ENCODE results near the gene MYL12B. TPM values are rescaled to one million over a fixed set of nuclear protein-coding genes. Genes with fewer than 3 reads are reported as not detected.
"Not testable (repeated sequence)": the region's sequence is repeated elsewhere in the genome, so short reads cannot be mapped to it uniquely, and the experiment has no call there.

The MYL12B gene
- total and polyA plus RNA-seq, 5 experiments from 2014 or later: 184 to 956 (median 828) TPM

DNA sequence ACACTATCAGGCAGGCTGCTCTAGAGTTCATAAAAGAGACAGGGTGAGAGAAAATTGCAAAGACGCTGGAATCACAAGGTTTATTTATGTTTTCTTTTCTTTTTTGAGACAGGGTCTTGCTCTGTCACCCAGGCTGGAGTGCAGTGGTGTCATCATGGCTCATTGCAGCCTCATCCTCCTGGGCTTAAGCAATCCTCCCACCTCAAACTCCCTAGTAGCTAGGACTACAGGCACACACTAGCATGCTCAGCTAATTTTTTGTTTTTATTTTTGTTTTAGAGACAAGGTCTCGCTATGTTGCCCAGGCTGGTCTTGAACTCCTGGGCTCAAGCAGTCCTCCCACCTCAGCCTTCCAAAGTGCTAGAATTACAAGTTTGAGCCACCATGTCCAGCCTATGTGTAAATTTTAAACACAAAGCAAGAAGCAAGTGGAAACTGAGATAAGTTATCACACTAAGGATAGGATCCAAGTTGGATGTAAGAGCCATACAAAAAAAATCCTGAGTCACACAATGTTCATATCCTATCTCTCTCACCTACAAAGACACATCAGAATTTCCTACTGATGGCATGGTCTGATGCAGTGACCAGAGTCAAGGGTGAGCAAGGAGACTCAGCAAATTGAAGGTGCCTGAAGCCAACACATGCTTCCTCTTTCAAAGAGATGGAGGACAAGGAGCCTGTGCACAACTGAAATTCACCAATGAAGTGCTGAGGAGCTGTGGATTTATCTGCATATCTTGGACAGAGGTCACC is 31.4 kb downstream of the MYL12B start:
- POLR2A ChIA-PET: interaction anchor here (1.1 kb wide), 1 partner anchor 159 kb away, joined by 3 read pairs; no protein-coding TSS in a partner anchor

DNA sequence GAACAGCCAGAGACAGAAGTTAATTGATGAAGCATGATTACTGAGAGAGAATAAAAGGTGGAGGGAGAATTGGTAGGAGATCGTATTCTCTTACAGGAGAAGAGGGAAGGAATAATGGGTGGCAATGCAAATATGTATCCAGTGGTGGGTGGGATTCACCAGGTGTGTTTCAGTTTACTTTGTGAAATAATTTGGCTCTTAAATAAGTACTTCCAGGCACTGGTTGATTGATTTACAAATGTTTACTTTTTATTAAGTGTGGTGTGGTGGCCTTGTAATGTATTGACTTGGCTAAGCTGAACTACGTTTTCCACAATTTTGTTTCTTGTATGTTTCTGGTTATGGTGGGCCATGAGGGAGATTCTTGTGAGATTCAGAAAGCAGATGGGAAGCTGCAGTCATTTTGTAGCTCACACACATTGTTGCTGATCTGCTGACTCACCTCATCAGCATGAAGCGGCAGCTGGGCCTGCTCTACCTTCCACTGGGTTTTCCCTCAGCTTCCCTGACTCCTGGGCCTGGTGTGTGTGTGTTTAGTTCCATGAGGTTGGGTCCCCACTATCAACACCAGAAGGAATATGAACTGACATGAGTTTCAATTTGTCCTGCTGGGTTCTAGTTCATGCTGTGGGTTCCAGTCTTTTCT is 32.6 kb downstream of the MYL12B start:
- Mint-ChIP-seq H3K4me1 (peaks cover 4 to 17% (median 10%) of the 10 kb centered on the region in 4 donors), H3K27me3 (peaks cover 1 to 10% (median 7%) of the 10 kb centered on the region in 5 donors), H3K9me3 (peaks cover 5 to 34% (median 20%) of the 10 kb centered on the region in 9 donors), H3K36me3 (peaks cover 0 to 25% (median 21%) of the 10 kb centered on the region in 3 donors), H3K27ac (no peak overlapping the region), H3K4me3 (peak overlapping the region in 1 of 10 donors; percentile 75)
- POLR2A ChIA-PET: interaction anchor here (1.1 kb wide), 1 partner anchor 158 kb away, joined by 3 read pairs; no protein-coding TSS in a partner anchor
- ATAC-seq (no peak), DNase-seq (no peak)

More for the DNA sequence above, 31.4 kb downstream of the MYL12B start:
- H3K4me1 Mint-ChIP-seq: peaks cover 4 to 17% (median 10%) of the 10 kb centered on the region in 4 donors
- H3K4me3 Mint-ChIP-seq: no peak overlapping the region
- H3K27ac Mint-ChIP-seq: no peak overlapping the region
- DNase-seq: no peak
- peaks cover 5 to 36% (median 20%) of the 10 kb centered on the region in 9 donors for H3K9me3 Mint-ChIP-seq
- H3K27me3 Mint-ChIP-seq: peaks cover 0 to 7% (median 3%) of the 10 kb centered on the region in 5 donors
- peaks cover 0 to 27% (median 21%) of the 10 kb centered on the region in 3 donors for H3K36me3 Mint-ChIP-seq
- ATAC-seq: no peak

DNA sequence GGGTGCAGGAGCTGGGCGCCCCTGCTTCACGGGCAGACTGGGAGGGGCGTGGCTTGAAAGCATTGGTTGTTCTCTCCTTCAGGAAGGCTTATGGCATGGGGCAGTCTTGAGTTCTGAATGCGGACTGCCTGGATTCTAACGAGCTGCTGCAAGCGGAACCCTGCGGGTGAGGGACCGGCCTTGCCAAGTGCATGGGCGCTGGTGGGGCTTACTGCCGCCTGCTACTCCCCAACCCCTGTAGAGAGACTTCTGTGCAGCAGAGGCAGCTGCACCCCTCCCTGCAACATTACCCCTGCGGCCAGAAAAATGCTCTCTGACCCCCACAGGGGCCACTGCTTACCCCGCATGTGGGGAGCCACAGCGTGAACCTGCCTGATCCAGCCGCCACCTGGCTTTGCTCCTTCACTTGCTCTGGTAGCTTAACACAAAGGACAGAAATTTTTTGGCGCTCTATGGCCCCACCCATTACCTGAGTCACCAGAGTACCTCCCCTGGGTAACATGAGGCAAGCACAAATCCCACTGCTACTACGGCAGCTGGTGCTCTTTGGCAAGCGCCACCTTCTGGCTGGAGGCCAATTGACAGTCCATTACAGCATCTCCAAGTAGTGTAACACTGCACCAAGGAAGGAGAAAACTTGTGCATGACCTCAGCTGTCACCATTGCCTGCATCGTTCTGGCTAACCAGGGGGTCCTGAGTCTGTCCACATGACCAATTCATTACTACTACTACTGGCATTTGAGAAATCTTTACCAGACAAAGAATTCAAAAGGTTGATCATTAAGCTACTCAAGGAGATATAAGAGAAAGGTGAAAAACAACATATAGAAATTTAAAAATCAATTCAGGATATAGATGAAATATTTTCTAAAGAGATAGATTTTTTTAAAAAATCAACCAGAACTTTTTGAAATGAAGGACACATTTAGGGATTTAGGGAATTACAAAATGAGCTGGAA is 35.4 kb downstream of the MYL12B start:
- DNase-seq (peak; percentile 80 to 95 (median 90)), ATAC-seq (peak; percentile 96 to 98)
- H3K4me3 Mint-ChIP-seq: peak overlapping the region; percentile 92 to 98 (median 95)
- H3K27me3 Mint-ChIP-seq: peaks cover 17 to 34% (median 19%) of the 10 kb centered on the region in 5 donors
- H3K27ac Mint-ChIP-seq: peak overlapping the region; percentile 82 to 95 (median 87)
- H3K36me3 Mint-ChIP-seq: peaks cover 0 to 5% (median 3%) of the 10 kb centered on the region in 3 donors
- POLR2A ChIA-PET: interaction anchor here (0.6 to 3.7 kb wide), 8 partner anchors 10 to 369 kb away, joined by 3 to 57 read pairs (median 6); partner anchors contain the start of genes MYL12A, MYL12B and TGIF1
- H3K4me1 Mint-ChIP-seq: peaks cover 4 to 17% (median 10%) of the 10 kb centered on the region in 4 donors
- peaks cover 0 to 8% (median 3%) of the 10 kb centered on the region in 9 donors for H3K9me3 Mint-ChIP-seq

DNA sequence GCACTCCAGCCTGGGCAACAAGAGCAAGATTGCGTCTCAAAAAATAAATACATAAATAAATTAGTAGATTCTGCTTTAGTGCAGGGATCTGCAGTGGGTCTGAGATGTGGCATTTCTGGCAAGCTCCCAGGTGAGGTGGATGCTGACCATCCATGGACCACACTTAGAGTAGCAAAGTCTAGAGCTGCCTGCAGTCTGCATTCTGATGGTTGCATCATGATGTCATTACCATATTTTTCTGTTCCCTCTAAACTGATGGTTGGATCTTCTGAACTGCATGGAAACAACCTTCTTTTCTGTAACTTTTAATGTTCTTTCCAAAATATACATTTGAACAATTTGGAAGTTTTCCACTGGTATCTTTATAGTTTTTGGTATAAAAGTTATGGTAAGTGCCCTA is 42.9 kb downstream of the MYL12B start:
- H3K36me3 Mint-ChIP-seq: no peaks in the 10 kb centered on the region
- H3K9me3 Mint-ChIP-seq: no peaks in the 10 kb centered on the region
- peaks cover 18 to 27% (median 20%) of the 10 kb centered on the region in 5 donors for H3K27me3 Mint-ChIP-seq
- peaks cover 0 to 2% (median 0%) of the 10 kb centered on the region in 4 donors for H3K4me1 Mint-ChIP-seq
- H3K27ac Mint-ChIP-seq: no peak overlapping the region
- H3K4me3 Mint-ChIP-seq: no peak overlapping the region
- POLR2A ChIA-PET: no interaction called here
- DNase-seq (no peak), ATAC-seq (no peak)

DNA sequence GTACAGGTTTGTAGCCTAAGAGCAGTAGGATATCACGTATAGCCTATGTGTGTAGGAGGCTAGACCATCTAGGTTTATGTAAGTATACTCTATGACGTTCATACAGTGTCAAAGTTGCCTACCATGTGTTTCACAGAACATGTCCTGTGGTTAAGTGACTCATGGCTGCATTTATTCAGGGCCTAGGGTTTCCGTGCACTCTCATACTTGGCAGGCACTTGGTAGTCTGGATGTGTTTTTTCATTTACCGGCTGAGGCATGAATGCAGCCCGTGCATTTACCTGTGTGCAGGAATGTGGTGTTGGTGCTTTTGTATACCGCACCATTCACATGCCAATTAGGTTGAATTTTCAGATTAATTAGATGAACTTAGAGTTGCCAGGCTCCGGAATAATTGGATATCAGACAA is 43.4 kb downstream of the MYL12B start:
- POLR2A ChIA-PET: no interaction called here
- H3K36me3 Mint-ChIP-seq: no peaks in the 10 kb centered on the region
- ATAC-seq (peak; percentile 50 to 54), DNase-seq (no peak)
- H3K9me3 Mint-ChIP-seq: no peaks in the 10 kb centered on the region
- peak overlapping the region in 3 of 10 donors; percentile 16 to 44 (median 34) for H3K27ac Mint-ChIP-seq
- peaks cover 0 to 2% (median 0%) of the 10 kb centered on the region in 4 donors for H3K4me1 Mint-ChIP-seq
- no peak overlapping the region for H3K4me3 Mint-ChIP-seq
- H3K27me3 Mint-ChIP-seq: peaks cover 15 to 22% (median 17%) of the 10 kb centered on the region in 5 donors

DNA sequence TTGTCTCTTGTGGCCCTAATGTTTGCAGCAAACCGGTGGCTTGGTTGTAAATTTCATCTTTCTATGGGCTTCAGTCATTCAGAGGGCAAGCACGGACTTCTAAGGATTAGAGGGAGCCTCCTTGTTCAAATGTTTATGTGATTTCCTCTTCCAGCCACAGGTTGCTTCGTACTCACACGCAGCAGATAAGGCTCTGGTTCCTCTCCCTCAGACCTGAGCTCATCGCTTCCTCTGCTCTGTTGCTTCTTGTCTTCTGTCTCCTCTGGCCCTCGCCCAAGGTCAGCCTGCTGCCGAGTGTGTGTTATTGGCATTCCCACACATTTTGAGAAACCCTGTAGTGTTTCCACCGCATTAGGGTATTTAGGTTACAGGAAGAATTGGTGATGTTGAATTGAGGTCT is 44.0 kb downstream of the MYL12B start:
- Mint-ChIP-seq H3K27me3 (peaks cover 13 to 17% (median 14%) of the 10 kb centered on the region in 5 donors), H3K36me3 (no peaks in the 10 kb centered on the region), H3K9me3 (no peaks in the 10 kb centered on the region), H3K27ac (peak overlapping the region in 1 of 10 donors; percentile 32), H3K4me3 (no peak overlapping the region), H3K4me1 (peaks cover 0 to 2% (median 0%) of the 10 kb centered on the region in 4 donors)
- no peak for ATAC-seq
- POLR2A ChIA-PET: no interaction called here
- no peak for DNase-seq

DNA sequence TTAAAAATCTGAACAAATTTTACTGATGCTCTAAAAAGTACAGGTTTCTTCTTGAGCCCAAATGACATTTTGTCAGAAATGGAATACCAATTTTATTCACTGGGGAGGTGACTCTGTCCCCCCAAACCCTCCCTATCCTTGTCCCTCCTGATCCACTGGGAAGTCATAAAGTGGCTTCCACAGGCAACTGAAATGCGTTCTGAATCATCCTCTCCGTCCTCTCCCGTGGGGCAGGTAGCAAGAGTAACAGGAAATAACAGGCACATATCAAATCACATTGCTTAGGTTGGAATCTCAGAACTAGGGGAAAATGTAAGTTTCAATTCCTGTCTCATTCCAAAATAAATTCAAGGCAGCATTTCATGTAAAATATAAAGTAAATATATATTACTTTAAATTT is 44.5 kb downstream of the MYL12B start:
- Mint-ChIP-seq H3K9me3 (no peaks in the 10 kb centered on the region), H3K4me1 (peaks cover 0 to 2% (median 0%) of the 10 kb centered on the region in 4 donors), H3K4me3 (no peak overlapping the region), H3K27me3 (peaks cover 8 to 12% (median 11%) of the 10 kb centered on the region in 5 donors), H3K27ac (peak overlapping the region in 1 of 10 donors; percentile 32), H3K36me3 (no peaks in the 10 kb centered on the region)
- ATAC-seq (no peak), DNase-seq (no peak)
- POLR2A ChIA-PET: no interaction called here

DNA sequence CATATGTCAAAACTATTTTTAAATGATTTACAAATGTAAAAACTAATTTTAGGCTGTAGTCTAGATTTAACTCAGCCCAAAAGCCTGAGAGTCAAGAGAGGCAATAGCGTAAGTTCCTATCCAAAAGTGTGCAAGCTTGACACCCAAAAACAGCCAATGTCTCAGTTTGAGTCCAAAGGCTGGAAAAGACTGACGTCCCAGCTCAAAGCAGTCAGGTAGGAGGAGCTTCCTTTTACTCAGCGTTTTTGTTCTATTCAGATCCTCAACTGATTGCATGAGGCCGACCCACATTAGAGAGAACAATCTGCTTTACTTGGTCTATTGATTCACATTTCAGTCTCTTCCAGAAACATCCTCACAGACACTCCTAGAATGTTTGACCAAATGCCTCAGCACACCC is 51.8 kb downstream of the MYL12B start:
- no peaks in the 10 kb centered on the region for H3K9me3 Mint-ChIP-seq
- no peak for ATAC-seq
- H3K27ac Mint-ChIP-seq: no peak overlapping the region
- POLR2A ChIA-PET: no interaction called here
- H3K36me3 Mint-ChIP-seq: no peaks in the 10 kb centered on the region
- no peaks in the 10 kb centered on the region for H3K4me1 Mint-ChIP-seq
- no peak overlapping the region for H3K4me3 Mint-ChIP-seq
- DNase-seq: no peak
- H3K27me3 Mint-ChIP-seq: peaks cover 0 to 2% (median 0%) of the 10 kb centered on the region in 5 donors

DNA sequence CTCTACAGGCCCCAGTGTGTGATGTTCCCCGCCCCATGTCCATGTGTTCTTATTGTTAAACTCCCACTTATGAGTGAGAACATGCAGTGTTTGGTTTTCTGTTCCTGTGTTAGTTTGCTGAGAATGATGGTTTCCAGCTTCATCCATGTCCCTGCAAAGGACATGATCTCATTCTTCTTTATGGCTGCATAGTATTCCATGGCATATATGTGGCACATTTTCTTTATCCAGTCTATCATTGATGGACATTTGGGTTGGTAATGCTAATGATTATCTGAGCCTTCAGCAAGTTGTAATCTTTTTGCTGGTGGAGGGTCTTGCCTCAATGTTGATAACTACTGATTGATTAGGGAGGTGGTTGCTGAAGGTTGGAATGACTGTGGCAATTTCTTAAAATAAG is 53.4 kb downstream of the MYL12B start:
- H3K27ac Mint-ChIP-seq, ATAC-seq, H3K9me3 Mint-ChIP-seq, H3K4me1 Mint-ChIP-seq, H3K4me3 Mint-ChIP-seq, POLR2A ChIA-PET, H3K27me3 Mint-ChIP-seq, DNase-seq, H3K36me3 Mint-ChIP-seq: not testable (repeated sequence)

DNA sequence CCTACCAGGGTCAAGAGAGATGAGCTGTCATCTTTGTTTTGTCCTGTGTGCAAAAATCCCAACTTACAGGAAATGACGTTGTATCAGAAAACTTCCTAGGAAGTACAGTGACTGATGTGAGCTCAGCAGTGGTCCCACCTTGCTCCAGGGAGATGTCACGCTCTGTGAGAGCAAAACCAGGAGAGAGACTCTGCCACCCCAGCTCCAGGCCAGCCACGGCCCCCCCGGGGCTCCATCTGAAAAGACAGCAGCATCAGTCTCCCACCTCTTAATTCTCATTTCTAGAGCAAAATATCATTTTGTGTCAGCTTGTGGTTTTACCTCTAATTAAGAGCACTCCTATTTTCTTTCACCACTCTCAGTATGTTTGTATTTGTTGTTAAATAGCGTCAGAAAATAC is 57.5 kb downstream of the MYL12B start:
- Mint-ChIP-seq H3K27me3 (peaks cover 0 to 4% (median 3%) of the 10 kb centered on the region in 5 donors), H3K4me3 (no peak overlapping the region), H3K4me1 (peaks cover 0 to 4% (median 0%) of the 10 kb centered on the region in 4 donors), H3K36me3 (no peaks in the 10 kb centered on the region), H3K27ac (no peak overlapping the region), H3K9me3 (no peaks in the 10 kb centered on the region)
- DNase-seq (no peak), ATAC-seq (no peak)
- POLR2A ChIA-PET: no interaction called here

DNA sequence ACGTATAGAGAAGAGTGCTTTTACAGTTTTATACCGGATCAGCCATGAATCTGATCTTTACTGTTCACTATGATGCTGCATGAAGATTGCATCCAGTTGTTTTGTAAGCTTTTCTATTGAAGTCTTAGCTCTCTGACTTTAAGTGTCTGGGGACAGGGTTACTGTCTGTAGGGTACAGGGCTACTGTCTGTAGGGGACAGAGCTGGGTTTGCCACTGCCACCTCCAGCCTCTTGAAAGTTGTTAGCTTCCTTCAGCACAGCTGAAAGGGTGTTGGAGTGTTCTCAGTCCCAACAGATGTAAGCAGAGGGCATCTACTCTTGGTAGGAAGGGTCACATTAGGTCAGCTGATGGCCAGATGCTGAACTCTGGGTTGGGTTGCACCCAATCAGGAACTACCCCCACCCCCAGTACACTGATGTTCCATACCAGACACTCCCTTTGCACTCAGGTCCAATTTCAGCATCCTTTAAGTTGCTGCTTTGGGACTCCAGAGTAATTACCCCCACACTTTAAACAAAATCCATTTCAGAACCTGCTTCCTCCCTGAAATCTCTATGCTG is 58.0 kb downstream of the MYL12B start:
- Mint-ChIP-seq H3K36me3 (no peaks in the 10 kb centered on the region), H3K4me1 (peaks cover 0 to 4% (median 0%) of the 10 kb centered on the region in 4 donors), H3K9me3 (no peaks in the 10 kb centered on the region), H3K27ac (no peak overlapping the region), H3K4me3 (no peak overlapping the region), H3K27me3 (peaks cover 0 to 4% (median 3%) of the 10 kb centered on the region in 5 donors)
- ATAC-seq (no peak), DNase-seq (no peak)
- POLR2A ChIA-PET: no interaction called here

Data from naive thymus-derived CD8-positive, alpha-beta T cell (primary cell).